GM12801 (cell line): ENCODE results near the gene KIF16B.

Source experiments
- TF ChIP-seq, protein P1 (sequence below): IDR thresholded peaks from one replicate; pipeline ENCODE4 v1.5.1; 2011; ENCODE audit warnings: control low read depth; ENCODE audit not compliant: insufficient read length; ENCODE audit errors: extremely low read depth

The KIF16B gene

GRCh38 chr20:16366529-16366928, 206.7 kb downstream of the KIF16B start:
- TF ChIP-seq, protein P1, sequence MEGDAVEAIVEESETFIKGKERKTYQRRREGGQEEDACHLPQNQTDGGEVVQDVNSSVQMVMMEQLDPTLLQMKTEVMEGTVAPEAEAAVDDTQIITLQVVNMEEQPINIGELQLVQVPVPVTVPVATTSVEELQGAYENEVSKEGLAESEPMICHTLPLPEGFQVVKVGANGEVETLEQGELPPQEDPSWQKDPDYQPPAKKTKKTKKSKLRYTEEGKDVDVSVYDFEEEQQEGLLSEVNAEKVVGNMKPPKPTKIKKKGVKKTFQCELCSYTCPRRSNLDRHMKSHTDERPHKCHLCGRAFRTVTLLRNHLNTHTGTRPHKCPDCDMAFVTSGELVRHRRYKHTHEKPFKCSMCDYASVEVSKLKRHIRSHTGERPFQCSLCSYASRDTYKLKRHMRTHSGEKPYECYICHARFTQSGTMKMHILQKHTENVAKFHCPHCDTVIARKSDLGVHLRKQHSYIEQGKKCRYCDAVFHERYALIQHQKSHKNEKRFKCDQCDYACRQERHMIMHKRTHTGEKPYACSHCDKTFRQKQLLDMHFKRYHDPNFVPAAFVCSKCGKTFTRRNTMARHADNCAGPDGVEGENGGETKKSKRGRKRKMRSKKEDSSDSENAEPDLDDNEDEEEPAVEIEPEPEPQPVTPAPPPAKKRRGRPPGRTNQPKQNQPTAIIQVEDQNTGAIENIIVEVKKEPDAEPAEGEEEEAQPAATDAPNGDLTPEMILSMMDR, result no peak

DNA sequence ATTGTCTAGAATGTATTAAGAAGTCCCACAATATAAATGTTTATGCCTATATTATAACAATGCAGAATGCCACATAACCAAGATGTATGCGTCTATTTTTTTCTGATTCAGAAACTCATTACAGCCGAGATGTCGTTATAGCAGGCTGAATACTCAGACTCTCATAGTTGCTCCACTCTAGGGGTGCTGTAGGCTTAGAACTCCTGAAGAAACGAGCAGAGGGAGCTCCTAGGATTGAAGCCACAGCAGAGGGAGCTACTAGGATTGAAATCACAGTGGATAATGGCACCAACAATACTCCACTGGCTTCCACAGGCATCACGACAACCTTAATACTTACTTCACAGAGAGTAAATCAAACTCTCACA, 208.9 kb downstream of the KIF16B start:
- TF ChIP-seq, protein P1, result no peak

DNA sequence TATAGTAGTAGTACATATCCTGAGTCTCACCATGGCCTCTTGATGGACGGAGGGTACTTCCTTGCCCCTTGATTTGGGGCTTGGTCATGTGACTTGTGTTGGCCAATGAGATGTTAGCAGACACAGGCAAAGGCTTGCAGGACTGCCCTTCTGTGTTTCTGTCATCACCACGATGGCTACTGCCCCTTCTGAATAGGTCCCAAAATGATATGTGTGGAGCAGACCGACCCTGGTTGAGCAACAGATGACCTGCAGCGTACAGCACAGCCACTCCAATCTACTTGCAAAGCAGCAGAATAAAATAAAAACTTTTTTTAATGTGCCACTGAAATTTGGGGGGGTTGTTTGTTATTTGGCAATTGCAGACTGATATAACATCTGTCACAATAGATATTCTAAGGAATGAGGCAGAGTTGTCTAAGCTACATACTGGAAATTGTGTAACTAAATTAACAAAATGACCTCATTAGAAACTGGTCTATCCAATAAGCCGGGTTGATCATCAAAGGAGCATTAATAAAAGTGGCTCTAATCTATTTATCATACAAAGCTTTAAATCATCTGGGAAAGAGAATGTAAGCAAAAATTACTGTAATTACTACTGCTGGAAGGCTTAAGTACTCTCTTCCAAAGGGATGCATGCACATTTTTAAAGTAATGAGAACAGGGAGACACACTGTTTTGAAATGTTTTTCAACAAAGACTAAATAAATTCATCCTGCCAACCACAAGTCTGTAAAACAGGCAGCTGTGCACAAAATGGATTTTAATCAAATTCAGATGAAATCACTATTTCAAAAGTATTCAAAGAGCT, 209.5 kb downstream of the KIF16B start:
- TF ChIP-seq, protein P1, result no peak

DNA sequence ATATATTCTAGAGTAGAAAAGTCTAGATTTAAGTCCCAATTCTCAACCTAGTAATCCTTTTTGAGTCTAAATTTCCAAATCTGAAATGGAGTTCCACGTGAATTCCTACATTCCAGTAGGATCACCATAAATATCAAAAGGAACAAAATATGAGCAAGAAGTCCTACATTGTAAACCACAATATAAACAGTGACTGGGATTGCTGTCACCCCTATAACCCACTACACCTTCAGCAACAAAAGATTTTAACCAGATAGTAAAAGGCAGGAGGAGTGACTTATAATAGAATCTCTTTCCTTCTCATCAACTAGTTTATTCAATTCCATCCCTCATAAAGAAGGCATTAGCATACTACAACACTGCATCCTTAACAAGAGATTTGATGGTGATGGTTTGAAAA, 210.6 kb downstream of the KIF16B start:
- TF ChIP-seq, protein P1, result no peak

- TF ChIP-seq, protein P1, result no peak
Measured at GRCh38 chr20:16360668-16361067, 212.6 kb downstream of the KIF16B start.

GRCh38 chr20:16353417-16353781, 219.8 kb downstream of the KIF16B start:
- TF ChIP-seq, protein P1, result no peak

DNA sequence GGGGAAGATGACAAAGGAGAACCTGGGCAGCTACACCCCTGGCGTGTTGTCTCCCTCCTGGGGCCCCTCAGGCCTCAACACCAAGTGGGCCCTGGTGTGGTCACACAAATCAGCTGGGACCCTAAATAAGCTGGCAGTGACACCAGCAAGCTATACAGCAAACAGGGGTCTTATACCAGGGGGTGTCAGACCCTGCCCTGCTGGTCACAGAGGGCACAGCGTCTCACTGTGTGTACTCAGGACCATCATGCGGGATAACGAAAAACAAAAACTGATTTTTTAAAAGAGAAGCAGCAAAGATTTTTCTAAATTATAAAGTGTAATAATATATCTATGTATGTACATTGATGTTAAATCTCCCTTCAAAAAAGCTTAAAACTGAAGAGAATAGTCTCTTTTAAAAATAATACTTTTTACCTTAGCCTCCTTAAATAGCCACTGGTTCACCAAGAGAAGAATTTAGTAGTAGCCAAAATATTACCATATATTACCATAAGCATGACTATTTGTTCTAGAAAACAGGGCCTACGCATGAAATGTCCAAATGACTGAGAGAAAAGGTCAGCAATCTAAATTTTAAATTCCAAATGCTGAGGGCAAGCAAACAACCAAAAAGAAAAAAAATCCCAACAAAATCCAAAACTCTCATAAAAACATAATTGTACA, 220.4 kb downstream of the KIF16B start:
- TF ChIP-seq, protein P1, result no peak
